HepG2 (cell line): ENCODE results near the gene TAL2. TPM values are rescaled to one million over a fixed set of nuclear protein-coding genes. Genes with fewer than 3 reads are reported as not detected.

Experiments
- ATM ChIP-seq: fragments of 450-650 bp; IDR thresholded peaks from 2 replicates; pipeline ENCODE4 v1.7.1; 2017; ENCODE audit warnings: mild to moderate bottlenecking, borderline replicate concordance
- CHD4 ChIP-seq: fragments of 200-600 bp; sonication (generic); IDR thresholded peaks from 2 replicates; pipeline ENCODE4 v1.7.0; 2017; ENCODE audit warnings: mild to moderate bottlenecking, low read length, borderline replicate concordance
- ISX ChIP-seq: sonication (generic); formaldehyde crosslinking; conservative IDR thresholded peaks from 2 replicates; pipeline ENCODE4 v1.5.0; 2020; ENCODE audit warnings: missing genetic modification reagents
- MEIS2 ChIP-seq: sonication (generic); formaldehyde crosslinking; IDR thresholded peaks from 2 replicates; pipeline ENCODE4 v1.9.0; 2021; ENCODE audit warnings: mild to moderate bottlenecking, missing genetic modification reagents
- NPAS2 ChIP-seq: sonication (generic); formaldehyde crosslinking; IDR thresholded peaks from 2 replicates; pipeline ENCODE4 v1.8.0; 2022; ENCODE audit warnings: mild to moderate bottlenecking, missing genetic modification reagents, borderline replicate concordance
- RBFOX2 ChIP-seq: fragments of 200-400 bp; formaldehyde crosslinking; IDR thresholded peaks from 2 replicates; pipeline ENCODE4 v1.6.1; 2017; ENCODE audit warnings: low read depth, mild to moderate bottlenecking, low read length
- SALL1 ChIP-seq: sonication (generic); formaldehyde crosslinking; IDR thresholded peaks from 2 replicates; pipeline ENCODE4 v1.8.0; 2022; ENCODE audit warnings: mild to moderate bottlenecking, missing genetic modification reagents
- THAP11 ChIP-seq: IDR thresholded peaks from 2 replicates; pipeline ENCODE4 v1.6.1; 2016; ENCODE audit warnings: missing biosample characterization, missing genetic modification reagents
- ZNF230 ChIP-seq: sonication (generic); formaldehyde crosslinking; IDR thresholded peaks from 2 replicates; pipeline ENCODE4 v1.4.0; 2020; ENCODE audit warnings: mild to moderate bottlenecking, missing genetic modification reagents
- ZNF235 ChIP-seq: sonication (generic); formaldehyde crosslinking; IDR thresholded peaks from 2 replicates; pipeline ENCODE4 v1.8.1; 2023; ENCODE audit warnings: mild to moderate bottlenecking, missing genetic modification reagents, borderline replicate concordance
- ZNF496 ChIP-seq: sonication (generic); formaldehyde crosslinking; IDR thresholded peaks from 2 replicates; pipeline ENCODE4 v1.8.1; 2023; ENCODE audit warnings: mild to moderate bottlenecking, moderate library complexity, missing genetic modification reagents; ENCODE audit not compliant: insufficient replicate concordance
- ZNF605 ChIP-seq: sonication (generic); formaldehyde crosslinking; IDR thresholded peaks from 2 replicates; pipeline ENCODE4 v1.8.0; 2022; ENCODE audit warnings: mild to moderate bottlenecking, missing genetic modification reagents
- ZNF878 ChIP-seq: sonication (generic); formaldehyde crosslinking; IDR thresholded peaks from 2 replicates; pipeline ENCODE4 v1.8.1; 2023; ENCODE audit warnings: mild to moderate bottlenecking, missing genetic modification reagents, moderate library complexity
- ZSCAN21 ChIP-seq: sonication (generic); formaldehyde crosslinking; IDR thresholded peaks from 2 replicates; pipeline ENCODE4 v1.8.0; 2022; ENCODE audit warnings: mild to moderate bottlenecking, missing genetic modification reagents, moderate library complexity, borderline replicate concordance
- ZSCAN29 ChIP-seq: sonication (generic); formaldehyde crosslinking; conservative IDR thresholded peaks from 2 replicates; pipeline ENCODE4 v1.4.0; 2020; ENCODE audit warnings: mild to moderate bottlenecking, missing genetic modification reagents
- polyA plus RNA-seq, 8 experiments: library from polyadenylated mRNA; depleted of rRNA in 3 of 8; stranded (reverse) in 7 of 8; unstranded in 1 of 8; fragments of >200 nt; fragmentation: Illumina TruSeq in 4 of 8; extraction: Trizol in 4 of 8; gene quantifications; 2 replicates each; pipeline versions ENCODE4 v1.2.1 to v1.2.3, GENCODE V29; 2011 to 2016; ENCODE audit warnings: low read depth in 4 of 8, missing spikeins in 1 of 8, mixed read lengths in 1 of 8; ENCODE audit not compliant: insufficient read depth in 1 of 8
- total RNA-seq, 5 experiments: library from RNA; depleted of rRNA; stranded (reverse); fragments of >200 nt; fragmentation: Illumina TruSeq; extraction: Trizol; gene quantifications; 2 replicates each; pipeline ENCODE4 v1.2.3, GENCODE V29; 2016; ENCODE audit warnings: low read depth in 1 of 5
- TF ChIP-seq, protein P1 (sequence below): sonication (generic); formaldehyde crosslinking; IDR thresholded peaks from 2 replicates; pipeline ENCODE4 v1.4.0; 2020; ENCODE audit warnings: low read depth, missing genetic modification reagents
- TF ChIP-seq, protein P2 (sequence below): sonication (generic); formaldehyde crosslinking; IDR thresholded peaks from 2 replicates; pipeline ENCODE4 v1.8.1; 2022; ENCODE audit warnings: low read depth, mild to moderate bottlenecking, missing genetic modification reagents
- TF ChIP-seq, protein P3 (sequence below): sonication (generic); formaldehyde crosslinking; IDR thresholded peaks from 2 replicates; pipeline ENCODE4 v1.4.0; 2020; ENCODE audit warnings: mild to moderate bottlenecking, missing genetic modification reagents

TAL2 gene
- total and polyA plus RNA-seq, 2 of the 13 experiments (the other 11 are each of a cell fraction or from before 2014, with no cell fraction given) = 0.22 TPM; not detected in 1

DNA sequence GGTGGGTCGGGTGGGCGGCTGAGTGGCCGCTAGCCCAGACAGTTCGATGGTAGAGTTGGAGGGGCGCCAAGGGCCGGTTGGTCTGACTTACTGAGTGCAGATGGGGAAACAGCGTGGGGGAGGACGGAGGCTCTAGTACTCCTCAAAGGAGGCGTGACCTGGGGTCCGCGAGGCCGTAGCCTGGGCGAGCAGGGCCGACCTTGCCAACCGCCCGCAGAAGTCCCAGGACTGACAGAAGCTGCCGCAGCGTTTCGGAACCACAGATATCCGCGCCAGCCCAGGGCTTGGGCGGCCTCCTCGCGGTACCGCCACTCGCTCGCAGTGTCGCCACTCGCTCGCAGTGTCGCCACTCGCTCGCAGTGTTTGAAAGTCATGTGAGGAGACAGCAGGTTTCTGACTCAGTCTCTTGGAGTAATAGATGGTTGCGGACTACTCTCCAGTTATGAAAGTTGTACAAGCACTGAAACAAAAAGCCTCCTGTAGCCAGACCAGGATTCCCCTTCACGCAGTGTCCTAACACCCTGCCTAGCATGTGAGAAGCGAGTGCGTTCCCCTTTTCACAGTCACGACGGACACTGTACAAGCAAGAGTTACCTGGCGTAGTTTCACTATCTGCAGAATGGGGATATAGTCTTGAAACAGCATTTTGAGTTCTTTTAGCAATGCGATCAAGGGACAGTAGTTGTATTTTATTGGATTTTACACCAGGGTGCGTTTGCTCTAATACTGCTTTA, 32.8 kb downstream of the TAL2 start (continued):
- TF ChIP-seq, protein P1, sequence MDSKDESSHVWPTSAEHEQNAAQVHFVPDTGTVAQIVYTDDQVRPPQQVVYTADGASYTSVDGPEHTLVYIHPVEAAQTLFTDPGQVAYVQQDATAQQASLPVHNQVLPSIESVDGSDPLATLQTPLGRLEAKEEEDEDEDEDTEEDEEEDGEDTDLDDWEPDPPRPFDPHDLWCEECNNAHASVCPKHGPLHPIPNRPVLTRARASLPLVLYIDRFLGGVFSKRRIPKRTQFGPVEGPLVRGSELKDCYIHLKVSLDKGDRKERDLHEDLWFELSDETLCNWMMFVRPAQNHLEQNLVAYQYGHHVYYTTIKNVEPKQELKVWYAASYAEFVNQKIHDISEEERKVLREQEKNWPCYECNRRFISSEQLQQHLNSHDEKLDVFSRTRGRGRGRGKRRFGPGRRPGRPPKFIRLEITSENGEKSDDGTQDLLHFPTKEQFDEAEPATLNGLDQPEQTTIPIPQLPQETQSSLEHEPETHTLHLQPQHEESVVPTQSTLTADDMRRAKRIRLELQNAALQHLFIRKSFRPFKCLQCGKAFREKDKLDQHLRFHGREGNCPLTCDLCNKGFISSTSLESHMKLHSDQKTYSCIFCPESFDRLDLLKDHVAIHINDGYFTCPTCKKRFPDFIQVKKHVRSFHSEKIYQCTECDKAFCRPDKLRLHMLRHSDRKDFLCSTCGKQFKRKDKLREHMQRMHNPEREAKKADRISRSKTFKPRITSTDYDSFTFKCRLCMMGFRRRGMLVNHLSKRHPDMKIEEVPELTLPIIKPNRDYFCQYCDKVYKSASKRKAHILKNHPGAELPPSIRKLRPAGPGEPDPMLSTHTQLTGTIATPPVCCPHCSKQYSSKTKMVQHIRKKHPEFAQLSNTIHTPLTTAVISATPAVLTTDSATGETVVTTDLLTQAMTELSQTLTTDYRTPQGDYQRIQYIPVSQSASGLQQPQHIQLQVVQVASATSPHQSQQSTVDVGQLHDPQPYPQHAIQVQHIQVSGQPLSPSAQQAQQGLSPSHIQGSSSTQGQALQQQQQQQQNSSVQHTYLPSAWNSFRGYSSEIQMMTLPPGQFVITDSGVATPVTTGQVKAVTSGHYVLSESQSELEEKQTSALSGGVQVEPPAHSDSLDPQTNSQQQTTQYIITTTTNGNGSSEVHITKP (CRISPR knock-in tag) = no peak
- TF ChIP-seq CHD4 (peak; percentile 59; the same call in 1 of the 2 replicates), SALL1 (CRISPR knock-in tag) (peak; percentile 59; the same call in 1 of the 2 replicates), NPAS2 (no peak), RBFOX2 (0 out of 2 replicates have a peak, but pooled peaks have one; percentile 27), ZNF878 (0 out of 2 replicates have a peak, but pooled peaks have one; percentile 27), ZNF496 (CRISPR knock-in tag) (no peak), ZSCAN21 (CRISPR knock-in tag) (0 out of 2 replicates have a peak, but pooled peaks have one; percentile 61), ZNF235 (CRISPR knock-in tag) (no peak), ZNF230 (CRISPR knock-in tag) (0 out of 2 replicates have a peak, but pooled peaks have one; percentile 29), ZNF605 (CRISPR knock-in tag) (peak; percentile 75), ISX (CRISPR knock-in tag) (peak; percentile 48; the same call in 1 of the 2 replicates), ATM (no peak), ZSCAN29 (no peak), THAP11 (peak; percentile 25; the same call in 1 of the 2 replicates), MEIS2 (0 out of 2 replicates have a peak, but pooled peaks have one; percentile 8)
- TF ChIP-seq, protein P2, sequence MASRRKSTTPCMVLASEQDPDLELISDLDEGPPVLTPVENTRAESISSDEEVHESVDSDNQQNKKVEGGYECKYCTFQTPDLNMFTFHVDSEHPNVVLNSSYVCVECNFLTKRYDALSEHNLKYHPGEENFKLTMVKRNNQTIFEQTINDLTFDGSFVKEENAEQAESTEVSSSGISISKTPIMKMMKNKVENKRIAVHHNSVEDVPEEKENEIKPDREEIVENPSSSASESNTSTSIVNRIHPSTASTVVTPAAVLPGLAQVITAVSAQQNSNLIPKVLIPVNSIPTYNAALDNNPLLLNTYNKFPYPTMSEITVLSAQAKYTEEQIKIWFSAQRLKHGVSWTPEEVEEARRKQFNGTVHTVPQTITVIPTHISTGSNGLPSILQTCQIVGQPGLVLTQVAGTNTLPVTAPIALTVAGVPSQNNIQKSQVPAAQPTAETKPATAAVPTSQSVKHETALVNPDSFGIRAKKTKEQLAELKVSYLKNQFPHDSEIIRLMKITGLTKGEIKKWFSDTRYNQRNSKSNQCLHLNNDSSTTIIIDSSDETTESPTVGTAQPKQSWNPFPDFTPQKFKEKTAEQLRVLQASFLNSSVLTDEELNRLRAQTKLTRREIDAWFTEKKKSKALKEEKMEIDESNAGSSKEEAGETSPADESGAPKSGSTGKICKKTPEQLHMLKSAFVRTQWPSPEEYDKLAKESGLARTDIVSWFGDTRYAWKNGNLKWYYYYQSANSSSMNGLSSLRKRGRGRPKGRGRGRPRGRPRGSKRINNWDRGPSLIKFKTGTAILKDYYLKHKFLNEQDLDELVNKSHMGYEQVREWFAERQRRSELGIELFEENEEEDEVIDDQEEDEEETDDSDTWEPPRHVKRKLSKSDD (CRISPR knock-in tag) = 0 out of 2 replicates have a peak, but pooled peaks have one; percentile 39
- TF ChIP-seq, protein P3, sequence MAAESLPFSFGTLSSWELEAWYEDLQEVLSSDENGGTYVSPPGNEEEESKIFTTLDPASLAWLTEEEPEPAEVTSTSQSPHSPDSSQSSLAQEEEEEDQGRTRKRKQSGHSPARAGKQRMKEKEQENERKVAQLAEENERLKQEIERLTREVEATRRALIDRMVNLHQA (CRISPR knock-in tag) = no peak
